ENCODE data around the gene RPUSD1.
"Not testable (repeated sequence)": the region's sequence is repeated elsewhere in the genome, so short reads cannot be mapped to it uniquely, and the experiment has no call there.

GRCh38 chr16:776298-776697, 11.9 kb downstream of the RPUSD1 start:
- not testable (repeated sequence) for TF ChIP-seq CTCF (IDR thresholded peaks at IDR 0.05; ENCODE audit: low read length); EZH2 (IDR thresholded peaks at IDR 0.05; ENCODE audit: borderline replicate concordance, low read length)

All from OCI-LY1 (cell line).